Hepatic stellate cell (primary cell): ENCODE measurements around the gene STAT3.
"Not testable (repeated sequence)": the region's sequence is repeated elsewhere in the genome, so short reads cannot be mapped to it uniquely, and the experiment has no call there.

Experiments
- DNase-seq: peaks from one replicate; pipeline ENCODE4 v3.0.0; 2011; ENCODE audit warnings: low spot score

The STAT3 gene

GRCh38 chr17:42313773-42314566, 74.3 kb downstream of the STAT3 start:
- DNase-seq = no peak

- DNase-seq = no peak
Observed at GRCh38 chr17:42313389-42313772, 74.9 kb downstream of the STAT3 start.

GRCh38 chr17:42312285-42313130, 75.7 kb downstream of the STAT3 start:
- peak; percentile 84 for DNase-seq

GRCh38 chr17:42312035-42312284, 76.3 kb downstream of the STAT3 start:
- DNase-seq = no peak

GRCh38 chr17:42311240-42312034, 76.8 kb downstream of the STAT3 start:
- peak; percentile 88 for DNase-seq

- DNase-seq = no peak
Observed at GRCh38 chr17:42310787-42311215, 77.4 kb downstream of the STAT3 start.

GRCh38 chr17:42309986-42310786, 78.1 kb downstream of the STAT3 start:
- DNase-seq = no peak

- no peak for DNase-seq
Observed at GRCh38 chr17:42309142-42309541, 79.1 kb downstream of the STAT3 start.

- DNase-seq = no peak
Observed at GRCh38 chr17:42308446-42308845, 79.8 kb downstream of the STAT3 start.

- DNase-seq = no peak
Observed at GRCh38 chr17:42307362-42307927, 80.8 kb downstream of the STAT3 start.

GRCh38 chr17:42306385-42306667, 81.9 kb downstream of the STAT3 start:
- no peak for DNase-seq

GRCh38 chr17:42305543-42306384, 82.5 kb downstream of the STAT3 start:
- DNase-seq = no peak

GRCh38 chr17:42305031-42305330, 83.3 kb downstream of the STAT3 start:
- not testable (repeated sequence) for DNase-seq

GRCh38 chr17:42304187-42305030, 83.8 kb downstream of the STAT3 start:
- DNase-seq = no peak

GRCh38 chr17:42303694-42304093, 84.5 kb downstream of the STAT3 start:
- DNase-seq = no peak

GRCh38 chr17:42301022-42301421, 87.2 kb downstream of the STAT3 start:
- DNase-seq = no peak

- DNase-seq = not testable (repeated sequence)
Observed at GRCh38 chr17:42299913-42300312, 88.3 kb downstream of the STAT3 start.

GRCh38 chr17:42299361-42299760, 88.9 kb downstream of the STAT3 start:
- not testable (repeated sequence) for DNase-seq

GRCh38 chr17:42297775-42298174, 90.5 kb downstream of the STAT3 start:
- not testable (repeated sequence) for DNase-seq

- no peak for DNase-seq
Observed at GRCh38 chr17:42296012-42296411, 92.2 kb downstream of the STAT3 start.
